HepG2 (cell line): ENCODE data around the gene SMCO4. TPM values are rescaled to one million over a fixed set of nuclear protein-coding genes. Genes with fewer than 3 reads are reported as not detected.

Experiments used
- AGO1 ChIP-seq: fragments of 200-400 bp; formaldehyde crosslinking; IDR thresholded peaks from 2 replicates; pipeline ENCODE4 v1.6.1; 2017; ENCODE audit warnings: mild to moderate bottlenecking, low read depth, low read length, moderate library complexity; ENCODE audit not compliant: poor library complexity, severe bottlenecking
- ARHGAP35 ChIP-seq: sonication (generic); formaldehyde crosslinking; IDR thresholded peaks from 2 replicates; pipeline ENCODE4 v1.9.0; 2022; ENCODE audit warnings: mild to moderate bottlenecking, inconsistent platforms, moderate library complexity, missing genetic modification reagents, borderline replicate concordance
- CREB1 ChIP-seq, 2 experiments: fragments of 450-650 bp in 1 of 2; IDR thresholded peaks; 2 replicates each; pipeline ENCODE4 v1.6.1; 2016 to 2017; ENCODE audit warnings: control low read depth in 1 of 2, mild to moderate bottlenecking in 1 of 2, missing compliant biosample characterization in 1 of 2, missing genetic modification characterization in 1 of 2
- EHMT2 ChIP-seq: fragments of 200-600 bp; sonication (generic); IDR thresholded peaks from 2 replicates; pipeline ENCODE4 v1.7.0; 2017; ENCODE audit warnings: antibody characterized with exemption, low read depth, low read length, borderline replicate concordance
- EZH2 ChIP-seq: conservative IDR thresholded peaks from 2 replicates; pipeline ENCODE4 v1.6.1; 2012; ENCODE audit warnings: mild to moderate bottlenecking, low read depth, low read length, moderate library complexity
- HCFC1 ChIP-seq: fragments of 150-350 bp; IDR thresholded peaks from 2 replicates; pipeline ENCODE4 v1.6.1; 2014; ENCODE audit warnings: low read depth, low read length
- HHEX ChIP-seq: IDR thresholded peaks from 2 replicates; pipeline ENCODE4 v1.6.1; 2016; ENCODE audit warnings: control low read depth
- IRF2 ChIP-seq: IDR thresholded peaks from 2 replicates; pipeline ENCODE4 v1.6.1; 2018; ENCODE audit warnings: missing genetic modification reagents, missing compliant biosample characterization
- MBNL3 ChIP-seq: fragments of 250-450 bp; sonication (Bioruptor Pico); conservative IDR thresholded peaks from 2 replicates; pipeline ENCODE4 v1.8.0; 2022; ENCODE audit warnings: mild to moderate bottlenecking, inconsistent platforms
- NFKBIZ ChIP-seq: IDR thresholded peaks from 2 replicates; pipeline ENCODE4 v1.6.1; 2018; ENCODE audit warnings: missing genetic modification reagents, missing compliant biosample characterization
- RAD51 ChIP-seq: fragments of 450-650 bp; IDR thresholded peaks from 2 replicates; pipeline ENCODE4 v1.6.1; 2016; ENCODE audit warnings: borderline replicate concordance
- REL ChIP-seq: sonication (generic); formaldehyde crosslinking; conservative IDR thresholded peaks from 2 replicates; pipeline ENCODE4 v1.8.0; 2022; ENCODE audit warnings: mild to moderate bottlenecking, missing genetic modification reagents, moderate library complexity
- ZNF124 ChIP-seq: sonication (generic); formaldehyde crosslinking; IDR thresholded peaks from 2 replicates; pipeline ENCODE4 v1.4.0; 2020; ENCODE audit warnings: missing genetic modification reagents
- ZNF225 ChIP-seq: sonication (generic); formaldehyde crosslinking; IDR thresholded peaks from 2 replicates; pipeline ENCODE4 v1.4.0; 2020; ENCODE audit warnings: mild to moderate bottlenecking, missing genetic modification reagents
- ZNF292 ChIP-seq: sonication (generic); formaldehyde crosslinking; IDR thresholded peaks from 2 replicates; pipeline ENCODE4 v1.8.1; 2022; ENCODE audit warnings: mild to moderate bottlenecking, low read depth, missing genetic modification reagents, borderline replicate concordance
- ZNF749 ChIP-seq: sonication (generic); formaldehyde crosslinking; IDR thresholded peaks from 2 replicates; pipeline ENCODE4 v1.8.0; 2022; ENCODE audit warnings: mild to moderate bottlenecking, missing genetic modification reagents, moderate library complexity, borderline replicate concordance
- polyA plus RNA-seq, 8 experiments: library from polyadenylated mRNA; depleted of rRNA in 3 of 8; stranded (reverse) in 7 of 8; unstranded in 1 of 8; fragments of >200 nt; fragmentation: Illumina TruSeq in 4 of 8; extraction: Trizol in 4 of 8; gene quantifications; 2 replicates each; pipeline versions ENCODE4 v1.2.1 to v1.2.3, GENCODE V29; 2011 to 2016; ENCODE audit warnings: low read depth in 4 of 8, missing spikeins in 1 of 8, mixed read lengths in 1 of 8; ENCODE audit not compliant: insufficient read depth in 1 of 8
- total RNA-seq, 5 experiments: library from RNA; depleted of rRNA; stranded (reverse); fragments of >200 nt; fragmentation: Illumina TruSeq; extraction: Trizol; gene quantifications; 2 replicates each; pipeline ENCODE4 v1.2.3, GENCODE V29; 2016; ENCODE audit warnings: low read depth in 1 of 5
- TF ChIP-seq, protein P1 (sequence below): IDR thresholded peaks from 2 replicates; pipeline ENCODE4 v1.6.1; 2016; ENCODE audit warnings: missing biosample characterization, missing genetic modification reagents, low read depth
- TF ChIP-seq, protein P2 (sequence below): sonication (generic); formaldehyde crosslinking; IDR thresholded peaks from 2 replicates; pipeline ENCODE4 v1.4.0; 2020; ENCODE audit warnings: missing genetic modification reagents
- TF ChIP-seq, protein P3 (sequence below): sonication (generic); formaldehyde crosslinking; IDR thresholded peaks from 2 replicates; pipeline ENCODE4 v1.8.0; 2022; ENCODE audit warnings: missing genetic modification reagents, mild to moderate bottlenecking, inconsistent platforms, borderline replicate concordance
- TF ChIP-seq, protein P4 (sequence below): sonication (generic); formaldehyde crosslinking; IDR thresholded peaks from 2 replicates; pipeline ENCODE4 v1.4.0; 2020; ENCODE audit warnings: missing genetic modification reagents, borderline replicate concordance
- TF ChIP-seq, protein P5 (sequence below): sonication (generic); formaldehyde crosslinking; conservative IDR thresholded peaks from 2 replicates; pipeline ENCODE4 v1.8.1; 2023; ENCODE audit warnings: missing genetic modification reagents

SMCO4 gene
- total and polyA plus RNA-seq, 2 of the 13 experiments (the other 11 are each of a cell fraction or from before 2014, with no cell fraction given) = 10.6 to 28.5 TPM

DNA sequence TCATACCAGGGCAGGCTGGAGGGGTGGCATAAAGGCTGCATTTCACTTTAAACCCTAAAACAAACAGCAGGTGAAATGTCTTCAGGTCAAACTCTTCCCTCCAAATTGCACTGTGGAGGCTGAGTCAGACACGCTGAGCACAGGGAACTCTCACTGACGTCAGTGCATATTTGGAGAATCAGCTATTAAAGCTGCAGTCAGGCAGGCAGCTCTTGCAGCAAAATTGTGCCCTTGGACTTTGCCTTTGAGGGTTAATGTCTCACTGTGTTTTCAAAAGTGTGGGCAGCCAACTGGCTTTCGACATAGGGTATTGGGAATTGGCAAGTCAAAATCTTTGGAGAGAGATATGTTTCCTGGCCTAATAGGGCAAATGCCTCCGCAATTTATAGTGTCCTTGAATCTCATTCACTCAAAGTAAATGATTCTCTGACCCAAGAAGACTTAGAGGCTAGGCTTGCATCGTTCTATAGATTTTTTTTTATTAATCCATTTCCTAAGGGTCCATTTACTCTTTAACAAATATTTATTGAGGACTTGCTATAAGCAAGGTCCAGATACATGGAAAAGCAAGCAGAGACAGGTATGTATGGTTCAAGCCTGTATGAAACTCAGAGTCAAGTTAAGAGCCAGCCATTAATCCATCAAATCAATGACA is 27.7 kb upstream of the SMCO4 start (continued):
- TF ChIP-seq AGO1 (no peak), ZNF225 (CRISPR knock-in tag) (no peak), HHEX (CRISPR knock-in tag) (no peak), CREB1 (IDR thresholded peaks at IDR 0.05) (peak; percentile 83), CREB1 (CRISPR knock-in tag; IDR thresholded peaks at IDR 0.05) (peak; percentile 89), HCFC1 (no peak), NFKBIZ (CRISPR knock-in tag) (peak; percentile 70; the same call in 1 of the 2 replicates), RAD51 (no peak), IRF2 (CRISPR knock-in tag) (peak; percentile 62), MBNL3 (CRISPR knock-in tag) (no peak), EZH2 (no peak), ARHGAP35 (CRISPR knock-in tag) (no peak), ZNF292 (CRISPR knock-in tag) (peak; percentile 62; the same call in 1 of the 2 replicates), REL (CRISPR knock-in tag) (no peak), ZNF124 (0 out of 2 replicates have a peak, but pooled peaks have one; percentile 36), EHMT2 (no peak), ZNF749 (CRISPR knock-in tag) (no peak)
- TF ChIP-seq, protein P1, sequence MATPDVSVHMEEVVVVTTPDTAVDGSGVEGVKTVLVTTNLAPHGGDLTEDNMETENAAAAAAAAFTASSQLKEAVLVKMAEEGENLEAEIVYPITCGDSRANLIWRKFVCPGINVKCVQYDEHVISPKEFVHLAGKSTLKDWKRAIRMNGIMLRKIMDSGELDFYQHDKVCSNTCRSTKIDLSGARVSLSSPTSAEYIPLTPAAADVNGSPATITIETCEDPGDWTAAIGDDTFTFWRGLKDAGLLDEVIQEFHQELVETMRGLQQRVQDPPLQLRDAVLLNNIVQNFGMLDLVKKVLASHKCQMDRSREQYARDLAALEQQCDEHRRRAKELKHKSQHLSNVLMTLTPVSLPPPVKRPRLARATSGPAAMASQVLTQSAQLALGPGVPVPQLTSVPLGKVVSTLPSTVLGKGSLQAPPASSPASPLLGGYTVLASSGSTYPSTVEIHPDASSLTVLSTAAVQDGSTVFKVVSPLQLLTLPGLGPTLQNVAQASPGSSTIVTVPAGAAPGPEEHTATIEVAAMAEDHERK (CRISPR knock-in tag) = no peak
- TF ChIP-seq, protein P2, sequence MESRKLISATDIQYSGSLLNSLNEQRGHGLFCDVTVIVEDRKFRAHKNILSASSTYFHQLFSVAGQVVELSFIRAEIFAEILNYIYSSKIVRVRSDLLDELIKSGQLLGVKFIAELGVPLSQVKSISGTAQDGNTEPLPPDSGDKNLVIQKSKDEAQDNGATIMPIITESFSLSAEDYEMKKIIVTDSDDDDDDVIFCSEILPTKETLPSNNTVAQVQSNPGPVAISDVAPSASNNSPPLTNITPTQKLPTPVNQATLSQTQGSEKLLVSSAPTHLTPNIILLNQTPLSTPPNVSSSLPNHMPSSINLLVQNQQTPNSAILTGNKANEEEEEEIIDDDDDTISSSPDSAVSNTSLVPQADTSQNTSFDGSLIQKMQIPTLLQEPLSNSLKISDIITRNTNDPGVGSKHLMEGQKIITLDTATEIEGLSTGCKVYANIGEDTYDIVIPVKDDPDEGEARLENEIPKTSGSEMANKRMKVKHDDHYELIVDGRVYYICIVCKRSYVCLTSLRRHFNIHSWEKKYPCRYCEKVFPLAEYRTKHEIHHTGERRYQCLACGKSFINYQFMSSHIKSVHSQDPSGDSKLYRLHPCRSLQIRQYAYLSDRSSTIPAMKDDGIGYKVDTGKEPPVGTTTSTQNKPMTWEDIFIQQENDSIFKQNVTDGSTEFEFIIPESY (CRISPR knock-in tag) = no peak
- TF ChIP-seq, protein P3, sequence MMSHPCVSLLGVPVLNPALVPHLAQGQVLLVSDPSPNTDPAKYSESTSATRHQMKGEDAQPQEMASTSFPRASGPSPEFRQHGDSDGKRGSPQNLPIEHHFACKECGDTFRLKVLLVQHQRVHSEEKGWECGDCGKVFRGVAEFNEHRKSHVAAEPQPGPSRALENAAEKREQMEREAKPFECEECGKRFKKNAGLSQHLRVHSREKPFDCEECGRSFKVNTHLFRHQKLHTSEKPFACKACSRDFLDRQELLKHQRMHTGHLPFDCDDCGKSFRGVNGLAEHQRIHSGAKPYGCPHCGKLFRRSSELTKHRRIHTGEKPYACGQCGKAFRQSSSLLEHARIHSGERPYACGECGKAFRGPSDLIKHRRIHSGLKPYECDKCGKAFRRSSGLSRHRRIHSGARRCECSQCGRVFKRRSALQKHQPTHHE (CRISPR knock-in tag) = no peak
- TF ChIP-seq, protein P4, sequence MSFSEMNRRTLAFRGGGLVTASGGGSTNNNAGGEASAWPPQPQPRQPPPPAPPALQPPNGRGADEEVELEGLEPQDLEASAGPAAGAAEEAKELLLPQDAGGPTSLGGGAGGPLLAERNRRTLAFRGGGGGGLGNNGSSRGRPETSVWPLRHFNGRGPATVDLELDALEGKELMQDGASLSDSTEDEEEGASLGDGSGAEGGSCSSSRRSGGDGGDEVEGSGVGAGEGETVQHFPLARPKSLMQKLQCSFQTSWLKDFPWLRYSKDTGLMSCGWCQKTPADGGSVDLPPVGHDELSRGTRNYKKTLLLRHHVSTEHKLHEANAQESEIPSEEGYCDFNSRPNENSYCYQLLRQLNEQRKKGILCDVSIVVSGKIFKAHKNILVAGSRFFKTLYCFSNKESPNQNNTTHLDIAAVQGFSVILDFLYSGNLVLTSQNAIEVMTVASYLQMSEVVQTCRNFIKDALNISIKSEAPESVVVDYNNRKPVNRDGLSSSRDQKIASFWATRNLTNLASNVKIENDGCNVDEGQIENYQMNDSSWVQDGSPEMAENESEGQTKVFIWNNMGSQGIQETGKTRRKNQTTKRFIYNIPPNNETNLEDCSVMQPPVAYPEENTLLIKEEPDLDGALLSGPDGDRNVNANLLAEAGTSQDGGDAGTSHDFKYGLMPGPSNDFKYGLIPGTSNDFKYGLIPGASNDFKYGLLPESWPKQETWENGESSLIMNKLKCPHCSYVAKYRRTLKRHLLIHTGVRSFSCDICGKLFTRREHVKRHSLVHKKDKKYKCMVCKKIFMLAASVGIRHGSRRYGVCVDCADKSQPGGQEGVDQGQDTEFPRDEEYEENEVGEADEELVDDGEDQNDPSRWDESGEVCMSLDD (CRISPR knock-in tag) = no peak
- TF ChIP-seq, protein P5, sequence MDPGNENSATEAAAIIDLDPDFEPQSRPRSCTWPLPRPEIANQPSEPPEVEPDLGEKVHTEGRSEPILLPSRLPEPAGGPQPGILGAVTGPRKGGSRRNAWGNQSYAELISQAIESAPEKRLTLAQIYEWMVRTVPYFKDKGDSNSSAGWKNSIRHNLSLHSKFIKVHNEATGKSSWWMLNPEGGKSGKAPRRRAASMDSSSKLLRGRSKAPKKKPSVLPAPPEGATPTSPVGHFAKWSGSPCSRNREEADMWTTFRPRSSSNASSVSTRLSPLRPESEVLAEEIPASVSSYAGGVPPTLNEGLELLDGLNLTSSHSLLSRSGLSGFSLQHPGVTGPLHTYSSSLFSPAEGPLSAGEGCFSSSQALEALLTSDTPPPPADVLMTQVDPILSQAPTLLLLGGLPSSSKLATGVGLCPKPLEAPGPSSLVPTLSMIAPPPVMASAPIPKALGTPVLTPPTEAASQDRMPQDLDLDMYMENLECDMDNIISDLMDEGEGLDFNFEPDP (CRISPR knock-in tag) = no peak
